ENCODE results near the gene MALRD1. TPM values are rescaled to one million over a fixed set of nuclear protein-coding genes. Genes with fewer than 3 reads are reported as not detected.

MALRD1 gene
- total RNA-seq, 4 donors from 2014 or later: 58.6 to 357 (median 249) TPM

DNA sequence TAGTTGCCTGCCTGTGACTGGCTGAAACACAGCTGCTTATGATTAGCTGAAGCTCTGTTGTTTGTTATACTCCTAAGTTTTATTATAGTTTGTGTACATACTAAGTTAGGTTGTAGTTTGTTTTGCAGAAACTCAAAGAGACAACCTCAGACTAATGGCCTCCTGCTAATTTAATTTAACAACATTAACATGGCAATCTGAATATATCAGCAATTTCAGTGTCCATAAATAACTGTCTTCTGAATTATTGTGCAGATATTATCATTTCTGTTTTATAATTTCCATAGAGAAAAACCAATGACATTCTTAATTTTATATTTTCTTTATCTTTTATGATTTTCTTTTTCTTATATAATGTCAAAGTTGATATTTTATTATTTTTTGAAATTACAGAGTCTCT is 469.5 kb downstream of the MALRD1 start:
- Histone ChIP-seq H3K4me3 (no peak overlapping the region), H3K9me3 (no peaks in the 10 kb centered on the region), H3K27ac (no peak overlapping the region), H3K27me3 (no peaks in the 10 kb centered on the region), H3K4me1 (no peaks in the 10 kb centered on the region), H3K36me3 (peaks cover 0 to 4% (median 0%) of the 10 kb centered on the region in 3 donors)
- DNase-seq: no peak
- TF ChIP-seq, protein P1, sequence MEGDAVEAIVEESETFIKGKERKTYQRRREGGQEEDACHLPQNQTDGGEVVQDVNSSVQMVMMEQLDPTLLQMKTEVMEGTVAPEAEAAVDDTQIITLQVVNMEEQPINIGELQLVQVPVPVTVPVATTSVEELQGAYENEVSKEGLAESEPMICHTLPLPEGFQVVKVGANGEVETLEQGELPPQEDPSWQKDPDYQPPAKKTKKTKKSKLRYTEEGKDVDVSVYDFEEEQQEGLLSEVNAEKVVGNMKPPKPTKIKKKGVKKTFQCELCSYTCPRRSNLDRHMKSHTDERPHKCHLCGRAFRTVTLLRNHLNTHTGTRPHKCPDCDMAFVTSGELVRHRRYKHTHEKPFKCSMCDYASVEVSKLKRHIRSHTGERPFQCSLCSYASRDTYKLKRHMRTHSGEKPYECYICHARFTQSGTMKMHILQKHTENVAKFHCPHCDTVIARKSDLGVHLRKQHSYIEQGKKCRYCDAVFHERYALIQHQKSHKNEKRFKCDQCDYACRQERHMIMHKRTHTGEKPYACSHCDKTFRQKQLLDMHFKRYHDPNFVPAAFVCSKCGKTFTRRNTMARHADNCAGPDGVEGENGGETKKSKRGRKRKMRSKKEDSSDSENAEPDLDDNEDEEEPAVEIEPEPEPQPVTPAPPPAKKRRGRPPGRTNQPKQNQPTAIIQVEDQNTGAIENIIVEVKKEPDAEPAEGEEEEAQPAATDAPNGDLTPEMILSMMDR (IDR thresholded peaks at IDR 0.05): no peak
- TF ChIP-seq POLR2A (IDR thresholded peaks at IDR 0.05): no peak

DNA sequence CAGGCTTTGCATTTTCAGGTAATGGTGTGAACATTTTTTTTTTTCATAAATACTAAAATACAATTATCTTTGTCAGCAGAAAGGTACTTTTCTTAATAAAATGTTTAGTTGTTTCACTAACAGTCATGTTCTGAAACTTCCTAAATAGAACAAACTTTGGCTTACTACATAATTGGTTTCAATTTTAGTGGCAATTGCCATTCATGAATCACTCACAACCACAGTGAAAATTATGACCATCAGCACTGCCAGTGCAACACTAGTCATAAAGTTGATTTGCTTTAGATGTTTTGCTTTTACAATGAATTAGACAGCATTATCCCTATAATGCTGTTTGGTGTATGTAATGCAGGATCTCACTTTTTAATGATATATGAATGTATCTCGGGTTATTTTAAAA is 470.0 kb downstream of the MALRD1 start:
- no peaks in the 10 kb centered on the region for H3K27me3 ChIP-seq
- TF ChIP-seq, protein P1 (IDR thresholded peaks at IDR 0.05): no peak
- TF ChIP-seq POLR2A (IDR thresholded peaks at IDR 0.05): no peak
- no peak overlapping the region for H3K27ac ChIP-seq
- no peaks in the 10 kb centered on the region for H3K4me1 ChIP-seq
- no peaks in the 10 kb centered on the region for H3K9me3 ChIP-seq
- peaks cover 0 to 3% (median 0%) of the 10 kb centered on the region in 3 donors for H3K36me3 ChIP-seq
- no peak overlapping the region for H3K4me3 ChIP-seq
- DNase-seq: no peak

DNA sequence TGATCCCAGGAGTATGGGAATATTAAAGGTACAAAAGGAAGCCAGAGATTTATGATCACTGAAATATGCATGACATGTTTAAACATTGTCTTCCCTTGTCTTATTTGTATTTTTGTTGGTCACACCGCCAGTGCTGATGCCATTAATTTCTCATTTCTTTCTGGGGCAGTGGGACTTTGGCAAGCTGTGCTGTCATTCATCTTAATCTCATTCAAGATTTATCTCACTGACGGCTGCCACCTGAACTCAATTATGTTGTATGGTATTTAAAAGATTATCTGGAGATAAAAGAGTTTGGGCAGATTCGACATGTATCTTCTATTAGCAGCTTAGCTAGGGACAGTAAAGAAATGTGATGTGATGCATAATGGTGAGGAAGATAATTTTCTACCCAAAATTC is 482.7 kb downstream of the MALRD1 start:
- Histone ChIP-seq H3K27me3 (no peaks in the 10 kb centered on the region), H3K36me3 (no peaks in the 10 kb centered on the region), H3K9me3 (no peaks in the 10 kb centered on the region), H3K4me1 (no peaks in the 10 kb centered on the region), H3K4me3 (no peak overlapping the region), H3K27ac (no peak overlapping the region)
- DNase-seq: no peak
- no peak for TF ChIP-seq POLR2A (IDR thresholded peaks at IDR 0.05)

DNA sequence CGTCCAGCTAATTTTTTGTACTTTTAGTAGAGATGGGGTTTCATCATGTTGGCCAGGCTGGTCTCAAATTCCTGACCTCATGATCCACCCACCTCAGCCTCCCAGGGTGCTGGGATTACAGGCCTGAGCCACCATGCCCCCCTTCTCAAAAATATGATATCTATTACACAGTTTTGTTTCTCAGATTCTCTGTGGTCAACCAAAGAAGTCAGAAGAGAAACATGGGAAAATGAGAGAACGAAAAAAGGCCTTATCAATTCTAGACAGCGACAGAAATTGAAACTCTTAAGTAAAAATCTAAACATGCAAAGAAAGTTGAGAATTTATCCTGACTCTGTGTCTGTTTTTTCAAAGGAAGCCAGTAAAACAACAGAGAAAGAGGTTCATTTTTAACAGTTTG is 483.8 kb downstream of the MALRD1 start:
- Histone ChIP-seq H3K9me3 (no peaks in the 10 kb centered on the region), H3K4me1 (no peaks in the 10 kb centered on the region), H3K27ac (no peak overlapping the region), H3K27me3 (no peaks in the 10 kb centered on the region), H3K4me3 (no peak overlapping the region), H3K36me3 (no peaks in the 10 kb centered on the region)
- no peak for DNase-seq
- TF ChIP-seq, protein P1 (IDR thresholded peaks at IDR 0.05): no peak
- no peak for TF ChIP-seq POLR2A (IDR thresholded peaks at IDR 0.05)

DNA sequence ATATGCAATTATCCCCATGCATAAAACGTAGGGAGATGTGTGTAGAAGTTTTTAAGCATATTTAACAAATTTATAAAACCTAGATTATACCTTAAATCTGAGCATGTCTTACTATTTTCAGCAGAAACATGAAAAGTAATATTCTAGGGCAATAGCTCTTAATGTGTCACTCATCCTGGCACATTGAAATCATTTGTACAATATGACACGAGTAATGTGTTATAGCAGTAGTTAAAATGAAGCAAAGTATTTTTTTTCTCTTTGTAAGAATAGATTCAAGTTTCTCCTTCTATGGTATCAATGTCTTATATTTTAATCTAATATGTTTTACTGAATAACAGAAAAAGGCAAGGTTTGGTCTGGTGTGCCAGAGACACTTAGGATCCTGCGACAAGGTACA is 492.7 kb downstream of the MALRD1 start:
- Histone ChIP-seq H3K27ac (no peak overlapping the region), H3K4me3 (no peak overlapping the region), H3K27me3 (no peaks in the 10 kb centered on the region), H3K4me1 (no peaks in the 10 kb centered on the region), H3K36me3 (no peaks in the 10 kb centered on the region), H3K9me3 (no peaks in the 10 kb centered on the region)
- no peak for DNase-seq
- TF ChIP-seq POLR2A (IDR thresholded peaks at IDR 0.05): no peak
- TF ChIP-seq, protein P1 (IDR thresholded peaks at IDR 0.05): no peak

DNA sequence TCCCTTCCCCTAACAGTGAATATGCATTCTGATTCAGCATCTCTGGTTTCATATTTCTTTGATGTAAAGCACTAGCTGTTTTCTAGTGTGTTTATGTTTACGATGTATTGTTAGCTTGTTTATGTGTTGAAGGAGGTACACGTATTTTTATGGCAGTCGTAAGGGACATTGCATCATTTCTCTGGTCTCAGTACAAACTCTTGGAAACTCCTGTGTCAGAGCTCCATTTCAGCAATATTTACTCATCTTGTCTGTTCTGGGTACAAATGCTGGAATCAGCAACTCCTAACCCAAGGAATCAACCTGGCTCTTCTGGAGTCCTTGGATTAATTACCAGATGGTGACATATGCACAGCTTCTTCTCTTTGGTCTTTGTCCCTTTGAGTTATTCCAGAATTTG is 497.6 kb downstream of the MALRD1 start:
- no peaks in the 10 kb centered on the region for H3K4me1 ChIP-seq
- H3K36me3 ChIP-seq: no peaks in the 10 kb centered on the region
- H3K27ac ChIP-seq: no peak overlapping the region
- TF ChIP-seq, protein P1 (IDR thresholded peaks at IDR 0.05): no peak
- no peaks in the 10 kb centered on the region for H3K27me3 ChIP-seq
- H3K4me3 ChIP-seq: no peak overlapping the region
- no peaks in the 10 kb centered on the region for H3K9me3 ChIP-seq
- no peak for DNase-seq

Measured in Peyer's patch (tissue), 4 donors.